ENCODE measurements around the gene CD300A. TPM values are rescaled to one million over a fixed set of nuclear protein-coding genes. Genes with fewer than 3 reads are reported as not detected.
A peak's percentile ranks its signal among the peaks of the same experiment; 100 is the strongest.

CD300A gene
- total and polyA plus RNA-seq, 4 donors: 2.2 to 11.5 (median 8.0) TPM

GRCh38 chr17:74526681-74527080 lies 60.2 kb downstream of the CD300A start:
- H3K9ac ChIP-seq (ENCODE audit: low read depth in 1 of 2, low read length in 2 of 2): no peak overlapping the region
- H3K4me3 ChIP-seq (ENCODE audit: low read depth in 1 of 3, low read length in 3 of 3): no peak overlapping the region
- no peaks in the 10 kb centered on the region for H3K4me1 ChIP-seq (ENCODE audit: control insufficient read depth in 4 of 4, insufficient read depth in 4 of 4, low read length in 3 of 4)
- no peak for DNase-seq (ENCODE audit: low spot score)
- 50% methylated on average over 3 of the region's 3 CpGs for WGBS
- H3K27ac ChIP-seq (ENCODE audit: low read depth in 1 of 2, low read length in 2 of 2): no peak overlapping the region
- H3K9me3 ChIP-seq (ENCODE audit: control insufficient read depth in 4 of 4, low read length in 3 of 4): no peaks in the 10 kb centered on the region
- H3K36me3 ChIP-seq (ENCODE audit: control insufficient read depth in 4 of 4, insufficient read depth in 3 of 4, low read depth in 1 of 4, low read length in 3 of 4): no peaks in the 10 kb centered on the region
- TF ChIP-seq, protein P1, sequence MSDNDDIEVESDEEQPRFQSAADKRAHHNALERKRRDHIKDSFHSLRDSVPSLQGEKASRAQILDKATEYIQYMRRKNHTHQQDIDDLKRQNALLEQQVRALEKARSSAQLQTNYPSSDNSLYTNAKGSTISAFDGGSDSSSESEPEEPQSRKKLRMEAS (IDR thresholded peaks at IDR 0.05): no peak
- TF ChIP-seq GABPA (IDR thresholded peaks at IDR 0.05 in 1 of 2, conservative IDR thresholded peaks at IDR 0.05 in 1 of 2) (no peak), TAF1 (conservative IDR thresholded peaks at IDR 0.05) (no peak), ZBTB33 (IDR thresholded peaks at IDR 0.05) (no peak), NR2F2 (IDR thresholded peaks at IDR 0.05) (no peak), SP1 (IDR thresholded peaks at IDR 0.05) (no peak), FOXA1 (IDR thresholded peaks at IDR 0.05) (no peak), RAD21 (IDR thresholded peaks at IDR 0.05) (no peak), HNF4A (conservative IDR thresholded peaks at IDR 0.05) (no peak)
- H3K27me3 ChIP-seq (ENCODE audit: control insufficient read depth in 4 of 4, insufficient read depth in 4 of 4, low read length in 3 of 4): peaks cover 0 to 3% (median 0%) of the 10 kb centered on the region in 4 donors

GRCh38 chr17:74527081-74527480 lies 60.6 kb downstream of the CD300A start:
- no peak overlapping the region for H3K9ac ChIP-seq (ENCODE audit: low read depth in 1 of 2, low read length in 2 of 2)
- H3K27me3 ChIP-seq (ENCODE audit: control insufficient read depth in 4 of 4, insufficient read depth in 4 of 4, low read length in 3 of 4): peaks cover 0 to 3% (median 0%) of the 10 kb centered on the region in 4 donors
- no peaks in the 10 kb centered on the region for H3K36me3 ChIP-seq (ENCODE audit: control insufficient read depth in 4 of 4, insufficient read depth in 3 of 4, low read depth in 1 of 4, low read length in 3 of 4)
- no peak overlapping the region for H3K4me3 ChIP-seq (ENCODE audit: low read depth in 1 of 3, low read length in 3 of 3)
- WGBS: 84% methylated on average over 5 of the region's 5 CpGs
- no peak overlapping the region for H3K27ac ChIP-seq (ENCODE audit: low read depth in 1 of 2, low read length in 2 of 2)
- DNase-seq (ENCODE audit: low spot score): peak; percentile 8
- H3K9me3 ChIP-seq (ENCODE audit: control insufficient read depth in 4 of 4, low read length in 3 of 4): no peaks in the 10 kb centered on the region
- no peak for TF ChIP-seq YY1 (IDR thresholded peaks at IDR 0.05)
- no peak for TF ChIP-seq GABPA (IDR thresholded peaks at IDR 0.05 in 1 of 2, conservative IDR thresholded peaks at IDR 0.05 in 1 of 2)
- no peak for TF ChIP-seq HNF4A (conservative IDR thresholded peaks at IDR 0.05)
- no peak for TF ChIP-seq RXRA (IDR thresholded peaks at IDR 0.05)
- no peak for TF ChIP-seq RAD21 (IDR thresholded peaks at IDR 0.05)
- no peak for TF ChIP-seq CTCF (IDR thresholded peaks at IDR 0.05; ENCODE audit: low read depth, low read length, missing input control)
- TF ChIP-seq EGR1 (IDR thresholded peaks at IDR 0.05; ENCODE audit: low read depth in 2 of 2): no peak
- TF ChIP-seq JUND (IDR thresholded peaks at IDR 0.05): no peak
- no peak for TF ChIP-seq FOXA2 (IDR thresholded peaks at IDR 0.05)
- no peak for TF ChIP-seq SP1 (IDR thresholded peaks at IDR 0.05)
- TF ChIP-seq, protein P2, sequence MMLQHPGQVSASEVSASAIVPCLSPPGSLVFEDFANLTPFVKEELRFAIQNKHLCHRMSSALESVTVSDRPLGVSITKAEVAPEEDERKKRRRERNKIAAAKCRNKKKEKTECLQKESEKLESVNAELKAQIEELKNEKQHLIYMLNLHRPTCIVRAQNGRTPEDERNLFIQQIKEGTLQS (IDR thresholded peaks at IDR 0.05): no peak
- TF ChIP-seq ZBTB33 (IDR thresholded peaks at IDR 0.05): no peak
- TF ChIP-seq, protein P1 (IDR thresholded peaks at IDR 0.05): no peak
- no peaks in the 10 kb centered on the region for H3K4me1 ChIP-seq (ENCODE audit: control insufficient read depth in 4 of 4, insufficient read depth in 4 of 4, low read length in 3 of 4)

Data from liver (tissue), 9 donors.